Fibroblast of skin of scalp (primary cell): ENCODE data around the gene YIF1B.

Source experiments
- DNase-seq: peaks from one replicate; pipeline ENCODE4 v3.0.0-alpha.2; 2013

YIF1B gene

DNA sequence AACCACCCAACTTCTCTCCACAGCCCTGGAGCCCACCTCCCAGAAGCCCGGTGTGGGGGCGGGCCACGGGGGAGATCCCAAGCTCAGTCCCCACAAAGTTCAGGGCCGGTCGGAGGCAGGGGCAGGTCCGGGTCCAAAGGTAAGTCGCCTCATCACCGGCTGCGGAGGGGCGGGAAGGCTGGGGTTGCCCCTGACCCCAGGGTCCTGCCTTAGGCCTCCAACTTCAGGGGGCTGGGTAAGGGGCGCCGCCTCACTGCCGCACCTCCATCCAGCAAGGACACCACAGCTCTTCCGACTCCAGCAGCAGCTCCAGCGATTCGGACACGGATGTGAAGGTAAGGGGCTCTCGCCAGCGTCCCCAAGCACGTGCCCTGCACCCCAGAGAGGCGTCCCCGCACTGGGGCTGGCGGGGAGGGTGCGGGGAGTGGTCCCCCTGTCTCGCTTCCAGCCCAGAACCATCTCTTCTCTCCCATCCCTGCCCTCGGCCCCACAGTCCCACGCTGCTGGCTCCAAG, 11.3 kb downstream of the YIF1B start:
- no peak for DNase-seq

DNA sequence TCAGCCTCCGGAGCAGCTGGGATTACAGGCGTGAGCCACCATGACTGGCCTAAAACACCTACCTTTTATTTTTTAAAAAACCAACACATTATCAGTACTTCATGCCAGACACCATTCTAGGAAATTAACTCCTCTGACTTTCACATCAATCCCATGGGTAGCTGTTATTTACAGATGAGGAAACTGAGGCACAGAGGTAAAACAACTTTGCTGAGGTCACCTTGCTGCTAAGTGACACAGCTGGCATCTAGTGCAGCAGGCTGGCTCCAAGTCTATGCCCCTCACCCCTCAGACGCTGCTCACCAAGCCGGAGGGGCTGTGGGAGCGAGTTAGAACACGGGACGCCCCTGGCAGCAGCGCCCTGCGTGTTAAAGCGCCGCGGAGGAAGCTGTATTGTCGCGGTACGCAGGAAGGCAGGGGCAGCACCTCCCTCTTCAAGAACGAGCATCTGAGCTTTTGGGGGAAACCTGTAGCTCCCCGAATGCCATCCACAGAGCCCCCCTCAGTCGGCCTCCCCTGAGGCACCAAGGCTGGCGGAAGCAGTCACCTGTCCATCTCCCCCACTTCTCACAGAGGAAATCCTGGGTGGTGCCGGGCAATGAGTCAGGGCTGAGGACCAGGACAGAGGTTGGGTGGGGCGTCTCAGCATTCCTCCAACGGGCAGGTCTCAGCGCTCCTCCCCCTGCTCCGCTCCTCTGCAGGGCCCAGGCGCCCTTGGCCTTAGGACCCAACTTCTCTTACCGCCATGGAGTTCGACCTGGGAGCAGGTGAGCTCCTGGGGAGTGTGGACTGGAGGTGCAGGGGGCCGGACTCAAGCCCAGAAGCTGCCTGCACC, 12.0 kb downstream of the YIF1B start, which contains the start of gene C19orf33:
C19orf33 (plus strand) TSS at position 735 of the 835 bp plus-strand sequence; CDS start at position 746, 11 bp downstream.
- DNase-seq: no peak

DNA sequence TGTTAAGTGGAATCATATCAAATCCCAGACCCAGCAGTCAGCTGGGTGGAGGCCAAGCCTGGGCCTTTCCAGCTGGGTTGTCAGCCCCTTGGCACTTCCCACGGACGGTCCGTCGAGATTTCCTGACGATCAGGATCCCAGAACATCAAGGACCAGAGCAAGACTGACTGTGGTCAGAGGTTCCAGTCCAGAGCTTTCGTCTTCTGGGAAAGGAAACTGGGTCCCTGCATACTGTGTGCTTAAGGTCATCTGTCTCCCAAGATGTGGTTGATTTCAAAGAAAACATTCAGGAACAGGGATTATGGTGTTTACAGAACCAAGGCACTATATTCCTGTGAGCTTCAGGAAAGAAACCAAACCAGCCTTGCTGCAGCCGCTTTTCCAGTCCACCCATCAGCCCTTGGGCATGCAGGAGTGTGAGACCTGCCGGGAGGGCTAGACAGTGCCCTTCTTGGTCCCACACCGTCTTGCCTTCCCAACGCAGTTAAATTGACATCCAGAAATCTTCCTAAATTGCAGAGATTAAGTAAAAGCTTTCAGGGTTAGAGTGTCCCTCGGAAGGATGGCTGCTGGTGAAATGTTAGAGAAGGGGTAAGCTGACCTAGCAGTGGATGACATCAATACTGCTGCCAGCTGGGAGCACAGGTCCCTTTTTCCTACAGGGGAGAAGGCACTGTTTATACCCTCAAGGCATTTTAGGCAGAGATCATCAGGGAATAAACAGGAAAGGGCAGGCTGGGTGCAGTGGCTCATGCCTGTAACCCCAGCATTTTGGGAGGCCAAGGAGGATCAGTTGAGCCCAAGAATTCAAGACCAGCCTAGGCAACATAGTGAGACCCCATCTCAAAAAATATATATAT, 16.7 kb downstream of the YIF1B start:
- DNase-seq: peak; percentile 32

DNA sequence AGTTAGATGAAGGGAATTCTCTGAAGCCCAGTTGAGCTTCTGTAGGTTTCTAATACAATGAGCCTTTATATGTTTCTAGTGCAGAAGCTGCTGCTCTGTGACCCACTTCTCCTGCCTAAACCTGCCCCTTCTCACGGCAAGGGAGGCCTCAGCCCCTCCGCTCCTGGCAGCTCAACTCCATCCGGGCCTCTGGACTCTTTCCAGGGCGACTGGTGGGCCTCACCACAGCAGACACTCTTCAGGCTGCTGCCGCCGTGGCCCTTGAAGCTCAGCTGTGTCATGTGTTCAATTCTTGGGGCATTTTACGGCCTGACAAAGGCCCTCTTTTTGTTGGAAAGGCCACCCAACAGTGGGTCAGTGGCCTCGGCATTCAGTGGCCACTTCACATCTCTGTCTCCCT, 21.7 kb downstream of the YIF1B start:
- DNase-seq: no peak

DNA sequence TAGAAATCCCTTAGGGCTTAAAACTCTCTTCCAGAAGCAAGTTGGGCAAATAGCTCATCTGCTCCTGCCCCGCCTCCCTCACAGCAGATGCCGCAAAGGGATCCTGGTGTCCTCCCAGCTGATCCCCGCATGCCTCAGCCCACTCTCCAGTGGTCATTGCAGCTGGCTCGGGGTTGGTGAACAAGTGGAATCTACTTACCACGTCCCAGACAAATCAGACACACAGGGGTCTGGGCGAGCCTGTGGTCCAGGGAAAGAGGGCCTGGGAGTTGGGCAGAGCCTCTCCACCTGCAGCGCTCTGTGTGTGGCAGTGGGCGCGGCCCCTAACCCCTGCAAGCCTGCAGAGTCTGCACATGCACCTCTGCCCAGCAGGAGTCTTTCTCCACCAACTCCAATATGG, 22.5 kb downstream of the YIF1B start:
- no peak for DNase-seq

DNA sequence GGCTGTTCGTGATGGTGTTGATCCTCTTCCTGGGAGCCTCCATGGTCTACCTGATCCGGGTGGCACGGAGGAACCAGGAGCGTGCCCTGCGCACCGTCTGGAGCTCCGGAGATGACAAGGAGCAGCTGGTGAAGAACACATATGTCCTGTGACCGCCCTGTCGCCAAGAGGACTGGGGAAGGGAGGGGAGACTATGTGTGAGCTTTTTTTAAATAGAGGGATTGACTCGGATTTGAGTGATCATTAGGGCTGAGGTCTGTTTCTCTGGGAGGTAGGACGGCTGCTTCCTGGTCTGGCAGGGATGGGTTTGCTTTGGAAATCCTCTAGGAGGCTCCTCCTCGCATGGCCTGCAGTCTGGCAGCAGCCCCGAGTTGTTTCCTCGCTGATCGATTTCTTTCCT, 23.9 kb downstream of the YIF1B start:
- DNase-seq: no peak

DNA sequence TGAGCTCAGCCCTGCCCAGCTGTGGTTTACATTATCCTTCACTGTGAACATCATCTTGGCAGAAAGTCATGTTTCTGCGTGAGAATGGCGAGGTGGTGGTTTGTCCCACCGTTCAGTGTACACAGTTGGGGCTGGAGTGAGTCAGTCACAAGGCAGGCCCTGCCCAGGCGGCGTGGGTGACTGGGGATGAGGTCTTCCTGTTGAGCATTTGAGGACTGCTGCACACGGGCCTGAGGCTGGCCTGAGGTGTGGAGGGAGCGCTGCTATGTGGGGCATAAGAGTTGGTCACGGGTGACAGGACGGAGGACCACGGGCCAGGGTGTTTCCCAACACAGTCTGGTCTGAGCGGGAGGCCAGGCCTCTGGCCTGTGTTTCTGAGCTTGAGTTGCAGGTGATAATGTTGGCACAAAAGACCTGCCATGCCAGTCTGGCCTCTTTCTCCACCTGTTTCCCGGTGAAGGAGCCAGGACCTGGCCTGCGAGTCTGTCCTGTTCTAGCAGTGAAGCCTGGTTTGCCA, 25.1 kb downstream of the YIF1B start:
- peak; percentile 94 for DNase-seq

DNA sequence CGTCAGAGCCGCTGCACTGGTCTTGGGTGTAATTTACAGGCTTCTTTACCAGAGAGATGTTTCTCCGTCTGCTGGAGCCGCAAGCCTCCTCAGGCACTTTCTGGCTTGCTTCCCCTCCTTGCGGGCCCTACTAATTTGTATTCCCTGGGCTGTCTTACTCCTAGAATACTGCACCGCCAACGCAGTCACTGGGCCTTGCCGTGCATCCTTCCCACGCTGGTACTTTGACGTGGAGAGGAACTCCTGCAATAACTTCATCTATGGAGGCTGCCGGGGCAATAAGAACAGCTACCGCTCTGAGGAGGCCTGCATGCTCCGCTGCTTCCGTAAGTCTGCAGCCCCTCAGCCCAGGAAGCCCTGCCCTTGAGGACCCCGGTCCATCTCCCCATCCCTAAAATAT, 25.8 kb downstream of the YIF1B start:
- no peak for DNase-seq

DNA sequence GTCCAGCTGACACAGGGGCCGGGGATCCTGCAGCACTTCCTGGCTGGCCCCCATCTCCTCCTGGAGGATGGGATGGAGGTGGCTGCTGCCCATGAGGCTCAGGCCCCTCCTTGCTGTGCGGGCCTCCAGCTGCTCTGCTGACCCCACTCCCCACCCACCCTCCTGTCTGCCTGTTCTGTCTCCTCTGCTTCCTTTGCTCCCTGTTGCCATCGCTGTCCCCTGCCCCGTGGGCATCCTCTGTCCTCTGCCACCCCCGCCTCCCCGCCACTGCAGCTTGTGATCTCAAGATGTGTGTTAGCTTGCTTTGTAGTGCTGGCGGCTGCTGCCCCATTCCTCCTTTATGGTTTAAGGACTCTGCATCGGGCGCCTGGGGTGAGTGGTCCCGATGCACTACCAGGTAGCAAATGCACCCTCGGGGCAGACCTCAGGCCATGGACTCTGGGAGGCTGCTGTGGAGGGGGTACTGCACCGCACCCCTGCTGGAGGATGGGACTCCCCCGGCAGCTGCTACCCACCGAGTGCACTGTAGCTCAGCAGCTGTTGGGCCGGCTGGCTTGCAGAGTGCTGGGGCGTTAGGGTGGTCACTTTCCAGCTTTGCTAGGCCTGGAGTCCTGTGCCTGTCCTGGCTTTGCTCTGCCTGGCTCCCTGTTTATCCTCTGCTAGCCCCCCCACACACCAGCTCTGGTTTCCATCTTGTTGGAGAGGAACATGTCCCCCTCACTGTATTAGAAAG, 27.5 kb downstream of the YIF1B start:
- no peak for DNase-seq

DNA sequence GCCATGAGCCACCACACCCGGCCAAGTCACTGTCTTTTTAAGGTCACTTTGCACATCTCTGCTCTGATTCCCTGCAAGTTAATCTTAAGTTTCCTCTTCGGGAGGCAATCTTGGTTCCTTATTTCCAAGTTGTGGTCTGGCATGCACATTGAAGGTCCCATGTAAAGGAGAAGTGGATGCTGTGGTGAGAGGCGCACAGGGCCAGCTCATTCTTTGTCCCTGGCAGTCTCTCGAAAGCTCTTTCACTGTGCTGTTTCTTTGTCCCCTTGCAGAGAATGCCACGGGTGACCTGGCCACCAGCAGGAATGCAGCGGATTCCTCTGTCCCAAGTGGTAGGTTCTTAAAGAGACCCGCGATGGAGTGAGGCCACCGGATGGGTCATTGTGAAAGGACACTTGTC, 28.1 kb downstream of the YIF1B start:
- DNase-seq: no peak

DNA sequence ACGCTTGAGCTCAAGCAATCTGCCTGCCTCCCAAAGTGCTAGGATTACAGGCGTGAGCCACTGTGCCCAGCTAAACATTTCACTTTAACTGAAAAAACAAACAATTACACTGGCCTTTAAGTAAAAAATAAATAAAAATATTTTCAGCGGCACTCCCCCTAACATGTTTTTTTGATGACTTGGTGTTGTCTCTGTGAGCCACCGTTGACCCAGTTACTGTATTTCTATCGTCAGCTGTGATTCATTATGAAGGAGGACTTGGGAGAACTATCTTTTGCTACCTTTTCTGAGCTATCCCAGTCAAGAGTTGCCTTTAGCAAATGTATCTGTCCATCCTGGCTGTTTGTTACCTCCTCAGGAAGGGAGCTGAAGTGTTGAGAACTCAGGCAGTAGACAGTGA, 30.2 kb downstream of the YIF1B start:
- peak; percentile 33 for DNase-seq

DNA sequence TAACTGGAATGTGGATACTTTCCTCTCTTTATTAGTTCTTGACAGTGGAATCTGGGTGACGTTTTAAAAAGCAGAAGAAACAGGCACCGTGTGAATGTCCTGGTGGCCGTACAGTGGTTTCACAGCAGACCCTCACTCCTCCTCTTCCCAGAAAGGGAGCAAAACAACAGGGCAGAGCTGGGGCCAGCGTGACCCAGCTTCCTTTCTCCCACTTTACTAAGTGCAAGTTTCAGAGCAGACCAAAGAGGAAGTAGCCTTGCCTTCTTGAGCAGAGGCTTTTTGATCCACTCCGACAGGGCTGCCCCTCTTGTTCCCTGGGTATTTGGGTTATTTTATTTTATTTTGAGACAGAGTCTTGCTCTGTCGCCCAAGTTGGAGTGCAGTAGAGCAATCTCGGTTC, 31.3 kb downstream of the YIF1B start:
- DNase-seq: no peak

DNA sequence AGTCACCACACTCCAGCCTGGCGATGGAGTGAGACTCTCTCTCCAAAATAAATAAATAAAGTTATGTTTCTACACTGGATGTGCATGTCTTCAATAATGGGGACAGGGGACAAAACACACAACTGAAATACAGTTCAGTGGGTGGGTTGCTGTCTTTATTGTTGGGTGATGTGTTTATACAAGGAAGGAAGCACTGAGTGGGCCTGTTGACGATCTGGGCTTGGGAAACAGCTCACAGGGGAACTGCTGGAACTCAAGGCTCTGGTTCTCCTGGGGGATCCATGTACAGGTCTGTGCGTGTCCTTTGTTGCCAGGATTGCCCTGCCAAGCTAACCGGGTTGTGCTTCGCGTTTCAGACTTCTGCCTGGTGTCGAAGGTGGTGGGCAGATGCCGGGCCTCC, 32.5 kb downstream of the YIF1B start:
- no peak for DNase-seq

DNA sequence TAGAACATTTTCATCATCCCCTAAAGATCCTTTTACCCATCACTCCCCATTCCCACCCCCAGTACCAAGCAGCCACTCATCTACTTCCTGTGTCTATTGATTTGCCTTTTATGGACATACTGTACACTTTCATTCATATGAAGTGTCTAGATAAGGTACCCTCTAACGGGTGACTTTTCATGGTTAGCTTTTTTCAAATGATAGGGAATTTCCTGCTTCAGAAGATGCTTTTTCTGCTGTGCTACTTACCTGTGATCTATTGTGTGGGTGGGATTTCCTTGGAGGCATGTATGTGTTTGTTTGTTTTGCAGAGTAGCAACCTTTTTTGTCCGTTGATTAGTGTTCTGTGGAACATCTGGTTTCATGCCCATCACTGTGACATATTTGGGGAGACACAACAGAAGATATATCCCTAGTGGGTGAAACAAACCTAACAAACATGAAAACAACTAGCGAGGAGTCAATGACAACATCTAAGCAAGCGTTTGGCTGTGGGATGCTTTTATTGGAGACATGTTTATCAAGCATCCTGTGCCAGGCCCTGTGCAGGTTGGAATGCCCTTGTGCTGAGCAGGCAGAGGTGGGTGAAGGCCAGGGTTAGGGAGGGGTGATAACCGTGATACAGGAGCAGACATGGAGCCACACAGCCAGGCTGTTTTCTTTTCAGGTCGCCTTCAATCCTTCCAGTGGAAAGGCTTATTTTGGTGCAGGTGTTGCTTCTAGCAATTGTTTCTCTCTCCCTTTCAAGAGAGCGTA, 33.8 kb downstream of the YIF1B start:
- peak; percentile 39 for DNase-seq

DNA sequence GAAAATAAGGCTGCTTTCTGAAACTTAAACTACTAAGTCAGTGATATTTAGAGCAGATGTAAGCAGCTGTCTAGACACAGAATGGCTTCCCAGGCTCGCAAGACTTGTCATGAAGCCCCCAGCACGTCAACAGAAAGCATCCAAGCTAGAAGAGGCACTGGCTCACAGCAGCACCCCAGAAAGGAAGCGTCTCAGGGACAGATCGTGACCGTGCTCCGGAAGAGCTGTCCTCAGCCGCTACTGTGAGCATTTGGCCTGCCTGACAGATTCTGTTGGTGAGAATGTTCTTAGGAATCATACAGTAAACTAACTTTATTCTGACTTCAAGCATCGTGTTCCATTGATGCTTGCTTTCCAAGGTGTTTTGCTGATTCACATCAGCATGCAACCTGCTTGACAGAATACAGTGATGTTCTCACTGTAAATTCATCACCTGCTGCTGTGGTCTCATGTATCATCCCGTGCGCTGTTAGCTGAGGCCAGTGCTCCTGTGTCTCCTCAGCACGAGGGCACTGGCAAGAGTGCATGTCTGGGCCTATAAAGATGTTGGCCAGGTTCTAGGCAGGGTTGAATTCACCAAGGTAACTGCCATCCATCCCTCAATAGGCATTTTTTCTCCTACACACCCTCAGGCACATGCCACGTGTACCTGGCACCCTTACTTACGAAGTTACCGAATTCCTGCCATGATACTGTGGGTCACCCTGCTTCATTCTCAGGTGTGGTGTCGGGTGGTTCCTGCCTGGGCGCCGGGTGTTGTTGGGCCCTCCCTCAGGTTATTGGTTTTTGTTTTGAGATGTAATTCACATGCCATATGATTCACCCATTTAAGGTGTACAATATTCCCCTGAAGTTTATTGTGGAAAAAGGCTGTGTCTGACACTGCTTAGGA, 35.5 kb downstream of the YIF1B start:
- DNase-seq: no peak

DNA sequence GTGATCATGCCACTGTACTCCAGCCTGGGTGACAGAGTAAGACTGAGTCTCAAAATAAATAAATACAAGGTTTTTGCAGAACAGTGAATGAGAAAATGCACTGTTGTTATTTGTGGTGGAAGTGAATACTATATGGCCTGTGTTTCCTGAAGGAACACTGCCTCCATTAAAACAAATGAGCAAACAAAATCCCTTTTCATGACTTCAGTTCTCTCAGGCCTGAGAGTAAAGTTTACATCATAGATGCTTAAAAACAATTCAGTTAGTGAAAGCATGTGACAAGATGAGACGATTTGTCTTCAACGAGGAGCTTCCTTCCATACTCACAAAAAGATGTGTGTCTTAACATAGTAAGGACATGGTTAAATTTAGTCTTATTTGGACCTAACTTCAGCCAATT, 37.0 kb downstream of the YIF1B start:
- no peak for DNase-seq

DNA sequence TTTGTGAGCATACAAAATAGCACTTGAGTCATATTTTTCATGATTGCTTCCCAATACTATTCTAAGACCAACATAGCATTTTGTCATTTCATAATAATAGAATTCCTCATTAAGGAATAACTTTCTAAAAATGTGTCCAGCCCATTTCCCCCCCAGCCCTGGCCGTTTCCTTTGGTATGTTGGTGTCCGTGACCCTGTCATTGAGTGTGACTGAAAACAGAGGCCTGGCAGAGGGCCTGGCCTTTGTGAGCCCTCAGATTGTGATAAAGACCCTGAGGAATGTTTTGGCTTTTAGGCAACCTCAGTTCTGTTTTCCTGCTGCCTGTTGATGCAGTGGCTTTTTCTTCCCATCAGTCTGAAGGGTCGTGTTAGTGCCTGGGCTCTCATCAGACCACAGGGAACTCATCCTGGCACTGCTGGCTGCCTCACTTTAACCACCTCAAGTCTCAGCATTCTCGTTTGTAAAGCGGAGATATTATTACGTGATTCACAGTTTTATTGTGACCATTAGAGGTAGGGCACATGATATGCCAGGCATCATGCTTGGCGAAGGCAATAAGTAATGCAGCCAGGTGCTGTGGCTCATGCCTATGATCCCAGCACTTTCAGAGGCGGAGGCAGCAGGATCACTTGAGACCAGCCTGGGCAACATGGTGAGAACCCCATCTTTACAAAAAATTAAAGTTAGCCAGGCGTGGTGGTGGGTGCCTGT, 37.6 kb downstream of the YIF1B start:
- DNase-seq: peak; percentile 91

DNA sequence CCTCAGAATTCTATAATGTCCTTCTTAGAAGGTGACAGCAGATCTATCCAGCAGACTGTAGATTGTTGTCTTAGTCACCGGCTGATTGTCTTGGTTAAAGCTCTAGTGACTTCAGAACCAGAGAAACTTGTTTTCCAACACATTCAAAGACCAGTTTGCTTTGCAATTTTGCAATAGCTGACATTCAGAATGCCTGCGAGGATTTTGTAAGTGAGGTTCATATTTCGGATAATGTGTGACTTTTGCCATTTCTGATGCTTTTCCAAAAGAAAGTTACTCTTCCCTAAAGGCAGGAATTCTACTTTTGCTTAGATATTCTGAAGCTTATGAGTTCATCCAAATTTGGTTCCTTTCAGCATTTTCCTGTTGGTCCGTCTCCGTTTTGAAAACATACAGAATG, 38.2 kb downstream of the YIF1B start:
- no peak for DNase-seq

DNA sequence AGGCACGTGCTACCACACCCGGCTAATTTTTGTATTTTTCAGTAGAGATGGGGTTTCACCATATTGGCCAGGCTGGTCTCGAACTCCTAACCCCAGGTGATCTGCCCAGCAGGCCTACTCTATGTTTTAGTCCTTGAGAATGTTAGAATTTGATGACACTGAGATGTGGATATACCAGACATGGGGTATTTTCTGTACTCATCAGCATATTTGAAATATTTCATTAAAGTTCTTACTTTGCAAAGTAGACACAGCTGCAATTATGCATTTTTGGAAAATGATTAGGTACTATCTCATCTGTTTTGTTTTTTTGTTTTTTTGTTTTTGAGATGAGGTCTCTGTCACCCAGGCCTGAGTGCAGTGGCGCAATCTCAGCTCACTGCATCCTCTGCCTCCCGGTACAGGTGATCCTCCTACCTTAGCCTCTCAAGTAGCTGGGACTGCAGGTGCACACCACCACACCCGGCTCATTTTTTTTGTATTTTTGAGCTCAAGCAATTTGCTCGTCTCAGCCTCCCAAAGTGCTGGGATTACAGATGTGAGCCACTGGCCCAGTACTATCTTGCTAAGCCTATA, 38.7 kb downstream of the YIF1B start:
- no peak for DNase-seq

DNA sequence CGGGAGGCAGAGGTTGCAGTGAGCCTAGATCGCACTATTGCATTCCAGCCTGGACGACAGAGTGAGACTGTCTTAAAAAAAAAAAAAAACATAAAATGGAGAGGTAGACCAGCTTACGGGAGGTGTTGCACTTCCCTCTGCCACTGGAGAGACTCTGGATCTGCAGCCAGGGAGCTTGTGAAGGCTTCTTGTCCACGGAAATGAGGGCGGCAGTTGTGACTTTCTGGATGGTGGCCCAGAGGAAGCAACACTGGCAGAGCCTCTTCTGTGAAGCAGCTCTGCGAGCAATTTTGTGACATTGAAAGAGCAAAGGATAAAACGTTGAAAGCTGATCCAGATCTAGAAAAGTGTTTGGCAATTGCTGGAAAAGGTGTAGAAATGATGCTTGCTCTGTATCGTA, 41.0 kb downstream of the YIF1B start:
- DNase-seq: no peak
